HG03135 (cell line): ENCODE results near the gene HHIPL2.
"Not testable (repeated sequence)": the region's sequence is repeated elsewhere in the genome, so short reads cannot be mapped to it uniquely, and the experiment has no call there.

Experiments used
- ATAC-seq: cut with Tn5 transposase; IDR thresholded peaks from one replicate; pipeline ENCODE4 v1.9.1; 2021; ENCODE audit warnings: mild to moderate bottlenecking, moderate library complexity; ENCODE audit not compliant: unreplicated experiment

HHIPL2 gene

DNA sequence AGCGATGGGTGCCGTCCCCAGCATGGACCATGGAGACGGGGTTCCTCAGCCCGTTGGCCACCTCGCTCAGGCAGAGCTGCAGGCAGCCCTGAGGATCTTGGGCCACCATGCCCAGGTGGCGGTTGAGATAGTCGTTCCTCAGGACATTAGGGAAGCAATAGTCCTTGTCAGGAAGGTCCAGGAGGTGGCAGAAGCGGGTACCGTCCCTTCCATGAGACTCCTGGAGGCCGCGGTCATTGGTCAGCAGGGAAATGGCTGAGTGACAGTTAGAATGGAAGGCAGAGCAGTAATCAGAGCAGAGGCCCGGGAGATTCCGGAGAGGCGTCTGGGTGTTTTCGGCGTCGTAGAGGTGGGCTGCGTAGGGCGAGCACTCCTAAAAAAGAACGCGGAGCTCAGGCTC is 4.1 kb downstream of the HHIPL2 start:
- ATAC-seq: no peak

DNA sequence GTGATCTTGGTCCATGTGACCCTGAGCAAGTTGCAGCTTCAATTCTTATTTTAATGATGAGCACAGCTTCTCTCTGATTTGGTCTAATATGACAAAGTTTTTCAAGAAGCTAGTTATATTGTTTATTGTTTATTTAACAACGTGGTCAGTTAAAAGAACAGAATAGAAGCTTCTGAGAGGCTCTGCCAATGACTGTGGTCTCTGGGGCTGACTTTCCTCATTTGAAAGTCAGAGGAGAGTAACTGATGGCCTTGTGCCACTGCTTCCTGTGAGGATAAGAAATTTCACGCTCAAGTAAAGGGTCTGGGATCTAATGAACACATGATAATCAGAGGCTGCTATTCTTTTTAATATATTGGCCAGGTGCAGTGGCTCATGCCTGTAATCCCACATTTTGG is 7.3 kb downstream of the HHIPL2 start:
- no peak for ATAC-seq

DNA sequence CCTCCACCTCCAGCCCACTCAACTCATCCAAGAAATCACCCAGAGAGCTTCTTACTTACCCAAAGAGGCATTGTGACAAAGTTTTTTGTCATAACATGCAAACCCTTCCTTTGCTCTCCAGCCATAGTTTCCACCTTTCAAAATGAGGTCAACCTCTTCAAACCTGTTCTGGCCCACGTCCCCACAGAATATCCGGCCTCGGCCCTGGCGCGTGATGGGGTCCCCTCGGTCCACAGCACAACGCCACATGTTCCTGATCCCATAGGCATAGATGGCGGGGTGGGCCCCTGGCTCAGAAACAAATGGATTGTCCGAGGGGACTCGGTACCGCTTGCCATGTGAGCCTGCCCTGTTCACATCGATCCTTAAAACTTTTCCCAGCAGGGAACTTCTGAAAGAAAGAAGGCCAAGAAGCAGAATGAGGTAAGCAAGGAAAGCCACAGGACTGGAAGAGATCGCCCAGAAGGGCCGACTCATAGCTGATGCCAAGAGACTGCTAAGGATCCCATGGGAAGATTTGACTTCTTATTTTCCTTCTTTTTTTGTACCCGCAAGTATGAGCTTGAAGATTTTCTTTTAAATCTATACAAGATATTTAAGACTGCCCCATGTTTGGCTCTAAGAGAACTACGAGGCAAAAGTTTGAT is 7.8 kb downstream of the HHIPL2 start:
- no peak for ATAC-seq

DNA sequence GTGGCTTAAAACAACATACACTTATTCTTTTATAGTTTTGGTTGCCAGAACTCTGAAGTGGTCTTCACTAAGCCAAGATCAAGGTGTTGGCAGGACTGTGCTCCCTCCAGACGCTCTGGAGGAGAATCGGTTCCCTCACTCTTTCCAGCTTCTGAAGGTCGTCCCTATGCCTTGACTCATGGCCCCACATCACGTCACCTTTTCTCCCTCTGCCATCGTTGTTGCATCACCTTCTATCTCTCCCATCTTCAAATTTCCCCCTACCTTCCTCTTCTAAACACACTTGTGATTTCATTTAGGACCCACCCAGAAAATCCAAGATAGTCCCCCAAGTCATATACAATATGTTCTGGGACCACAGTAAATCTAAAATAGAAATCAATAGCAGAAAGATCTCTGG is 12.4 kb downstream of the HHIPL2 start:
- ATAC-seq: no peak

DNA sequence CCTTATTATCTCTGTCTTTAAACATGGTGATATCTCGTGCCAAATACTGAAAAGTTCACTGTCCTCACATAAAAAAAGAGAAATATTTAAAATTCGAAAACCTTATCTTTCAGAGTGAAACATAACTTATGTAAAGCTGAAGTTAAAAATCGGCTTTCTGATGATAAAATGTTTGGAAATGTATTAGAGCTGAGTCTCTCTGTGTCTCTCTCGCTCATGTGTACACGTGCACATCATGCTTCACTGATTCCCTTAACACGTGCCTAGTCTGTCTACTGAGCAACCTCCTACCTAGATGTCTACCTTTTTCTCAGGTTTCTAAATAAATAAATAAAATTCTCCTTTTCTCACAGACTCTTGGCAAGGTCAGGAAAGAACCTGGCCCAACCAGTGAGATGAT is 17.1 kb downstream of the HHIPL2 start:
- no peak for ATAC-seq

DNA sequence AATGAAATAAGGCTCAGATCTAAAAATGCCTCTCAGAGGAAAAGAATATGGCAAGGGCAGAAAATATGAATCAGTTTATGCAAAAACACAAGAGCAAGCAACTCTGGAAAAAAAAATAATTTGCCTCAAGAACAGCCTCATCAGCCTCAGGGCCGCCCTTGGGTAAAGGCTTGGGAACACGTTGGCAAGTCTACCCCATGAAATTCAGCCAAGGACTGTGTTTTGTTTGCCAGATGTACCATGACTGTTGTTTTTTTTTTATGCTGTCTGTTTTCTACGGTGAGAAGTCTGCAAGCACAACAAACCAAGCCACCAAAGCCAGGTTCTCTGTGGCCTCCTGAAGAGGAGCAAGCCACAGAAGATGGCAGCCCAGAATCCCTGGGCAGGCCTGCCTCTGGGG is 18.0 kb downstream of the HHIPL2 start:
- no peak for ATAC-seq

DNA sequence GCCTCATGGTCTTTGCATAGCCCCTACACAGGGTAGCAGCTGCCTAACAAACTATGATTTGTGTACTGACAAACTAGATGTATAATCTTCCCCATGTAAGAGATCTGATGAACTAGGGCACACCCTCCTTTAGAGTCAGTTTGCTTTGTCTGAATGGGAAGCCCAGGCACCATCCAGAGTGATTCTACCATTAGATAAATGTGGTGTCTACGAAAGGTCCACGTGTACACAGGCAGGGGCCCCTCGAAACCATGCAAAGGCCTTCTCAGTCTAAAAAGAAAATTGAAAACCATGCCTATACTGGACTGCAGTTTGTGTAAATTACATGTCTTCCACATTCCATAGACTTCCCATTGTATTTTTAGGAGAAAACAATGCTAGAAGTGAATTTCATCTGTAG is 18.7 kb downstream of the HHIPL2 start:
- ATAC-seq: no peak

DNA sequence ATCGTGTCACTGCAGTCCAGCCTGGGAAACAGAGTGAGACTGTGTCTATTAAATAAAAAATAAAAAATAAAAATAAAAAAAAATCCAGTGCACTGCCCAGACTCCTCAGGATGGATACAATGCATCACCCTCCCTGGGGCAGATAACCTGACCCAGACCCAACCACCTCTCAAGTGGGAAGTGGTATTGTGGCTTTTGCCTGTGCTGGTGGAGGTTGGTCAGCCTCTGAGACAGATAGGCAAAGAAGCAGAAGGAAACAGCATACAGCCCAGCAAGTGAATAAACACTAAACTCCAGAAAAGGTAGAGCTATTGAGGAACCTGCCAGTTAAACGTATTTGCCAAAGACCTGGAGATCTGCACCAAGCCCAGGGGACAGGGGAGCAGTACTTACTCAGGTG is 22.0 kb downstream of the HHIPL2 start:
- no peak for ATAC-seq

DNA sequence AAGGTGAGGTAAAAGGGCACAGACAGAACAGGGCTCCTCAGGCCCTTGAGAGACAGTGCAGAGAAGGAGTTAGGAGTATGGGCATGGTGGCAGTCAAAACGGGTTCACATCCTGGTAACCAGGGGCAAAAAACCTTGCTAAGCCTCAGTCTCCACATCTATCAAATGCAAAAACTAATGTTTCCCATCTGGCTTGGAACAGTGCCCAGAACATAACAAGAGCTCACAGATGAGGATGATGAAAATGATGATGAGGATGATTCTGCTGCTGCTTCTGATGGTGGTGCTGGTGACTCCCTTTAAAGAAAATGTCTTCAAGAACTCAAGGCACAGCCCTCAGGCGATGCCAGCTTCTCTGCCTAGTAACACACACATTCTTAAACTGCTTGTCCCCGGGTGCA is 24.1 kb downstream of the HHIPL2 start:
- no peak for ATAC-seq

DNA sequence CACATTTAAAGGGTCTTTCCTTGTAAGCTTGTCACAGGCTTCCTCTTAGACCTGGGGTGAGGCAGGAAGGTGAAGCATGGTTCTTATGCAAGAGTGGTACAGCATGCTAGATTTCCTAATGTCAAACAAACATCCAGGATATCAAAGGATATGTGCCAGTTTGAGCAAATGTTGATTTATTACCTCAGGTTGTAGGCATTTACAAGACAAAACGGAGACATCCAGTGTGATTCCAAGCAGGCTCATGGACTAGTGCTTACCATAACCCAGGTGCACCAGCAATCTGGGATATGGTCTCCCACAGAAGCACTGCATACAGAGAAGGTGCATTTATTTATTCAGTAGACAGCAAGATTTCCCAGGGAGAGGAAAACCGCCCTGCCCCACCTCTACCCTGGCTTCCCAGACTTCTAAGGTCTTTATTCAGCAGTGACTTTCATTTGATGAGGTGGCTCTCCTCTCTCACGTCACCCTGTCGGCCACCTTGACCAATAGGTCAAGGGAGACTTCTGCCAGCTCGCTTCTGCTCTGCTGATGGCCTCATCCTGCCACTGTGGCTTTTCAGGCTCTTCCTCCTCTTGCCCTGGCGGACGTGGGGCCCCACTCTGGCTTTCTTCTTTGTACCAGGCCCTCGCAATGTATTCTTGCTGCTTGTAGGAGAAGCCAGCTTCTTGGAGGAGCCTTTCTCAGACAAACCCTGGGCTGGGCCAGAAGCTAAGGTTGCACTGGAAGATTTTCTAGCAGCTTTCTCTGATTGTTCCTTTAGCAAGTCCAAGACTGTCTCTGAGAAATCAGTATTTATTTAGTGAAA is 25.6 kb downstream of the HHIPL2 start:
- no peak for ATAC-seq

DNA sequence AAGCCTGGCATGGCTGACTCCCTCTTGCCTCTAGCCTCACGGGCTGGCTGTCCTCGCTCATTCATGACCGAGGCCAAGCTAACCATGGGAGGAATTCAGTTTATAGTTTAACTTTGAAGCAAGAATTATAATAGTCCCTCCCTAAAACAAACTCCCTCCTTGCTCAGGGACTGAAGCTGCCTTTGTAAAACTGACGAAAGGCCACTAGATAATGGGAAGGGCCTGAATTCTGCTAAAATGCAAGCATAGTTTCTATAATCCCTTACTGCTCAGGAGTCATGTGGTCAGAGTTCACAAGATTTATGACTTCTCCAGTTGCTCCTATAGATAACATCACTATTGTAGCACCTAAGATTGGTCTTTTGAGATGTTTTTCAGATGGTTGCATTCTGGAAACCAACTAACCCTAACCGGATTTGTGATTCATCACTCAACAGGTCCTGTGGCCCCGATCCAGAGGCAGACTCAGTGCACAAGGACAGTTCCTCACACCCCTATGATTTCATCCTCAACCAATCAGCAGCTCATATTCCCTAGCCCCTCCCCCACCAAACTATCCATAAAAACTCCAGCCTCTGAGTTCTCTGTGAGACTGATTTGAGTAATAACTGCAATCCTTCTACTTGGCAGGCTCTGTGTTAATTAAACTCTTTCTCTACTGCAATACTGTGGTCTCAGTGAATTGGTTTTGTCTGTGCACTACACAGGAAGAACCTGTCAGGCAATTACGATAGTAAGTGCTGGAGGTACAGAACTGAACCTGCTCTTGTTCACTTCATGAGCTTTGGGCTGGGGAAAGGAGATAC is 26.4 kb downstream of the HHIPL2 start:
- no peak for ATAC-seq

DNA sequence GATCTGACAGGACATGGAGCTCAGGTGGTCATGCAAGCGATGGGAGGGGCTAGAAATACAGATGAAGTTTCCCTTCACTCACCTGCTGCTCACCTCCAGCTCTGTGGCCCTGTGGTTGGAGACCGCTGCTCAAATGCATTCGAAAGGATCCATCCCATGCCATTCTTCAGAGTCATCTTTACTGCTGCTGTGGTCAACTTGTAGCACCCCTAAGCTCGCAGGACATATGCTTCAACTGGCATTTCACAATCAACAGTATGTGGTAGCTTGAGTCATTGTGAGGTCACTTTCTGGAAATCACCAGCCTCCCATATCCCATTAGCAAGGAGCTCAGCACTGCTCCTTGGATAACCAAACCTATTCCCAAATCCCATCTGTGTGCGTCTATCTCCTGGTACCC is 58.4 kb downstream of the HHIPL2 start:
- ATAC-seq: not testable (repeated sequence)

DNA sequence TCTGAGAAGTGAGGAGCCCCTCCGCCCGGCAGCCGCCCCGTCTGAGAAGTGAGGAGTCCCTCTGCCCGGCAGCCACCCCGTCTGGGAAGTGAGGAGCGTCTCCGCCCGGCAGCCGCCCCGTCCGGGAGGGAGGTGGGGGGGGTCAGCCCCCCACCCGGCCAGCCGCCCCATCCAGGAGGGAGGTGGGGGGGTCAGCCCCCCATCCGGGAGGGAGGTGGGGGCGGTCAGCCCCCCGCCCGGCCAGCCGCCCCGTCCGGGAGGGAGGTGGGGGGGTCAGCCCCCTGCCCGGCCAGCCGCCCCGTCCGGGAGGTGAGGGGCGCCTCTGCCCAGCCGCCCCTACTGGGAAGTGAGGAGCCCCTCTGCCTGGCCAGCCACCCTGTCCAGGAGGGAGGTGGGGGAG is 60.1 kb downstream of the HHIPL2 start:
- ATAC-seq: not testable (repeated sequence)

DNA sequence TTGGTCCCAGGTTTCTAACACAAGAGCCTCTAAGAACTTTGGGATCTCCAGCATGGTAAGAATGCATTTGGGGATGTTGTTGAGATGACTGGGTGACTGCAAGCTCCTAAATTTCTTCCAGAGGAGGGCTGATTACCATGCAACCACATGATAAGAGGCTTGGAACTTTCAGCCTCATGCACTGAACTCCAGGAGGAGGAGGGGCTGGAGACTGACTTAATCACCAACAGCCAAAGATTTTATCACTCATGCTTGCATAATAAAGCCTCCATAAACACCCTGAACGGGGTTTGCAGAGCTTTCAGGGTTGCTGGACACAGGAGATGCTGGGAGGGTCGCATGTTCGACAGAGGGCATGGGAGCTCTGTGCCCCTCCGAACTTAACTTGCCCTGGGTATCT is 63.9 kb downstream of the HHIPL2 start:
- ATAC-seq: not testable (repeated sequence)

DNA sequence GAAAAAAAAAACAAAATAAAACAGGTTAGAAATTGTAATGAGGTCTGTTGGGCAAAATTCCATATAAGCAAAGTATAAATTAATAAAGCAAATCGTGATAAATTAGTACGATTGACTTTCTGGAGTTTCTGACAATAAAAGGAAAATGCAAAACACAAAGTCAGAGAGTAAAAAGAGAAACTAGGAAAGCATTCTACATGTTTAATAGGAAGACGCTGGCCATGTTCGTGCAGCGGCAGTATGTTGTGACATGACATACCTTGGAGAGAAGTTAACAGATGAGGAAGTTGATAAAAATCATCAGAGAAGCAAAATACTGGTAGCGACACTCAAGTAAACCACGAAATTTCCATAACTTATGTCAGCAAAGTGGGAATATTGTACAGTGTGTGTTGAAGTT is 68.3 kb downstream of the HHIPL2 start:
- ATAC-seq: not testable (repeated sequence)

DNA sequence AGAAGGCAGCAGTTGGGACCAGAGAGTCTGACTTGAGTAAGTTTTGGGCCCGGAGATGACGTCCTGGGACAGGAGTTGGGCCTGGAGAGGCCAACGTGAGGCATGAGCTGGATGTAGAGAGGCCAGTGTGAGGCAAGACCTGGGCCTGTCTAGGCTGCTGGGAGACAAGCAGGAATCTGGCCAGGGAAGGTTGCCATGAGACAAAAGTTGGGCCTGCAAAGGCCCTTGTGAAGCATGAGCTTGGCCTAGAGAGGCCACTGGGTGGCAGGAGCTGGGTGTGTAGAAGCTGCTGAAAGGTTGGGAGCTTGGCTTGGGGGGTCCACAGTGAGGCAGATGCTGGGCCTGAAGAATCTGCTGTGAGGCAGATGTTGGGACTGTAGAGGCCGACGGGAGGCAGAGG is 71.5 kb downstream of the HHIPL2 start:
- ATAC-seq: not testable (repeated sequence)

DNA sequence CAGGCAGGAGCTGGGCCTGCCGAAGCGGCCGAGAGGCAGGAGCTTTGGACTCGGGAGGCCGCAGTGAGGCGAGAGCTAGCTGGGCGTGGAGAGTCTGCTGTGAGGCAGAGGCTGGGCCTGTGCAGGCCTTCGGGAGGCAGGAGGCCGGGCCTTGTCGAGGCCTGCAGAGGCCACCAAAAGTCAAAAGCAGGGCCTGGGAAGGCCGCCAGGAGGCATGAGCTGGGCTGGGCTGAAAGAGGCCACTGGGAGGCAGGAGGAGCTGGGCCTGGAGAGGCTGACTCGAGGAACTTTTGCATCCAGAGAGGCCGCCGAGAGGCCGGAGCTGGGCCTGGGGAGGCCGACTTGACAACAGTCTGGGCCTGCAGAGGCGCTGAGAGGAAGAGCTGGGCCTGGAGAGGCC is 74.2 kb downstream of the HHIPL2 start:
- ATAC-seq: not testable (repeated sequence)

DNA sequence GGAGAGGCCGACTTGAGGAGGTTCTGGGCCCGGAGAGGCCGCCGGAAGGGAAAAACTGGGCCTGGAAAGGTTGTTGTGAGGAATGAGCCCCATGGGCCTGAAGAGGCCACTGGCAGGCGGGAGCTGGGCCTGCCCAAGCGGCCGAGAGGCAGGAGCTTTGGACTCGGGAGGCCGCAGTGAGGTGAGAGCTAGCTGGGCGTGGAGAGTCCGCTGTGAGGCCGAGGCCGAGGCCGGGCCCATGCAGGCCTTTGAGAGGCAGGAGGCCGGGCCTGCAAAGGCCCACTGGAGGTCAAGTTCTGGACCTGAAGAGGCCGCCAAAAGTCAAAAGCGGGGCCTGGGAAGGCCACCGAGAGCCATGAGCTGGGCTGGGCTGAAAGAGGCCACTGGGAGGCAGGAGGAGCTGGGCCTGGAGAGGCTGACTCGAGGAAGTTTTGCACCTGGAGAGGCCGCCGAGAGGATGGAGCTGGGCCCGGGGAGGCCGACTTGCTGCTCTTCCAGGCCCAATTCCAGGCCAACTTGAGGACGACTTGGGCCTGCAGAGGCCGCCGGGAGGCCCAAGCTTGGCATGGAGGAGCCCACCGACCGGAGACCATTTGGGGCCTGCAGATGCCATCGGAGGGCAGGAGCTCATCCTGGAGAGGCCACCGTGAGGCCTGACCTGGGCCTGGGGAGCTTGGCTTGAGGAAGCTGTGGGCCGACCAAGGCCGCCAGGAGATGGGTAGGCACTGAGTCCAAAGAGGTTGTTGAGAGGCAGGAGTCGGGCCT is 74.9 kb downstream of the HHIPL2 start:
- ATAC-seq: not testable (repeated sequence)
